ENCODE measurements around the gene SYT2.
"Not testable (repeated sequence)": the region's sequence is repeated elsewhere in the genome, so short reads cannot be mapped to it uniquely, and the experiment has no call there.

- TF ChIP-seq, protein P1, sequence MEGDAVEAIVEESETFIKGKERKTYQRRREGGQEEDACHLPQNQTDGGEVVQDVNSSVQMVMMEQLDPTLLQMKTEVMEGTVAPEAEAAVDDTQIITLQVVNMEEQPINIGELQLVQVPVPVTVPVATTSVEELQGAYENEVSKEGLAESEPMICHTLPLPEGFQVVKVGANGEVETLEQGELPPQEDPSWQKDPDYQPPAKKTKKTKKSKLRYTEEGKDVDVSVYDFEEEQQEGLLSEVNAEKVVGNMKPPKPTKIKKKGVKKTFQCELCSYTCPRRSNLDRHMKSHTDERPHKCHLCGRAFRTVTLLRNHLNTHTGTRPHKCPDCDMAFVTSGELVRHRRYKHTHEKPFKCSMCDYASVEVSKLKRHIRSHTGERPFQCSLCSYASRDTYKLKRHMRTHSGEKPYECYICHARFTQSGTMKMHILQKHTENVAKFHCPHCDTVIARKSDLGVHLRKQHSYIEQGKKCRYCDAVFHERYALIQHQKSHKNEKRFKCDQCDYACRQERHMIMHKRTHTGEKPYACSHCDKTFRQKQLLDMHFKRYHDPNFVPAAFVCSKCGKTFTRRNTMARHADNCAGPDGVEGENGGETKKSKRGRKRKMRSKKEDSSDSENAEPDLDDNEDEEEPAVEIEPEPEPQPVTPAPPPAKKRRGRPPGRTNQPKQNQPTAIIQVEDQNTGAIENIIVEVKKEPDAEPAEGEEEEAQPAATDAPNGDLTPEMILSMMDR (IDR thresholded peaks at IDR 0.05), result not testable (repeated sequence)
- not testable (repeated sequence) for TF ChIP-seq POLR2A (IDR thresholded peaks at IDR 0.05)
Measured at GRCh38 chr1:202542415-202542814, 167.8 kb downstream of the SYT2 start.
